ENCODE results near the gene EPC1.

- no peak for TF ChIP-seq CTCF (IDR thresholded peaks at IDR 0.05; ENCODE audit: low read length)
- no peak for TF ChIP-seq EZH2 (optimal IDR thresholded peaks at IDR 0.05; ENCODE audit: low read depth, low read length)
Observed at GRCh38 chr10:32329061-32329460, 17.9 kb downstream of the EPC1 start.
